K562 (cell line): ENCODE results near the gene FBXO8. TPM values are rescaled to one million over a fixed set of nuclear protein-coding genes. Genes with fewer than 3 reads are reported as not detected.
A peak's percentile ranks its signal among the peaks of the same experiment; 100 is the strongest.

Experiments used
- CC2D1A ChIP-seq: fragments of 450-650 bp; IDR thresholded peaks from 2 replicates; pipeline ENCODE4 v1.6.1; 2017; ENCODE audit warnings: mild to moderate bottlenecking
- CXXC5 ChIP-seq: fragments of 250-450 bp; sonication (Bioruptor Pico); IDR thresholded peaks from 2 replicates; pipeline ENCODE4 v1.8.0; 2022; ENCODE audit warnings: inconsistent platforms, mild to moderate bottlenecking, moderate library complexity
- EHMT2 ChIP-seq: fragments of 450-650 bp; IDR thresholded peaks from 2 replicates; pipeline ENCODE4 v1.6.1; 2018; ENCODE audit warnings: antibody characterized with exemption
- FOSL1 ChIP-seq: fragments of 200-800 bp; sonication (Bioruptor generic); conservative IDR thresholded peaks from 2 replicates; pipeline ENCODE4 v1.6.1; 2016; ENCODE audit warnings: missing genetic modification characterization, missing compliant biosample characterization
- L3MBTL2 ChIP-seq: fragments of 450-650 bp; IDR thresholded peaks from 2 replicates; pipeline ENCODE4 v1.6.1; 2016; ENCODE audit warnings: mild to moderate bottlenecking, moderate library complexity
- MAZ ChIP-seq, 2 experiments: fragments of 450-650 bp in 1 of 2; sonication (generic) in 1 of 2; formaldehyde crosslinking; IDR thresholded peaks in 1 of 2; conservative IDR thresholded peaks in 1 of 2; 2 replicates each; pipeline versions ENCODE4 v1.4.0 to v1.5.0; 2020; ENCODE audit warnings: mild to moderate bottlenecking in 1 of 2, missing genetic modification reagents in 1 of 2
- MYC ChIP-seq, 2 experiments: fragments of 250-450 bp in 1 of 2; sonication (Bioruptor Pico) in 1 of 2; IDR thresholded peaks; 2 replicates each; pipeline versions ENCODE4 v1.5.1 to v1.6.1; 2012 to 2021; ENCODE audit warnings: low read depth in 2 of 2, borderline replicate concordance in 1 of 2, improper control_type of control experiment in 1 of 2, low read length in 1 of 2, mild to moderate bottlenecking in 1 of 2, moderate library complexity in 1 of 2
- SMARCE1 ChIP-seq: fragments of 450-650 bp; IDR thresholded peaks from 2 replicates; pipeline ENCODE4 v1.7.1; 2016; ENCODE audit warnings: mild to moderate bottlenecking
- TOE1 ChIP-seq, 2 experiments: fragments of 450-650 bp in 1 of 2; sonication (generic) in 1 of 2; formaldehyde crosslinking in 1 of 2; IDR thresholded peaks; 2 replicates each; pipeline versions ENCODE4 v1.7.1 to v1.8.0; 2016 to 2022; ENCODE audit warnings: borderline replicate concordance in 2 of 2, mild to moderate bottlenecking in 2 of 2, antibody characterized with exemption in 1 of 2, inconsistent platforms in 1 of 2, low read depth in 1 of 2, missing genetic modification reagents in 1 of 2, moderate library complexity in 1 of 2
- U2AF2 ChIP-seq: fragments of 200-400 bp; formaldehyde crosslinking; optimal IDR thresholded peaks from 2 replicates; pipeline ENCODE3; 2017; ENCODE audit warnings: low read depth, mild to moderate bottlenecking, low read length
- ZNF316 ChIP-seq: fragments of 450-650 bp; IDR thresholded peaks from 2 replicates; pipeline ENCODE4 v1.6.1; 2016
- polyA plus RNA-seq, 8 experiments: library from polyadenylated mRNA; depleted of rRNA in 4 of 8; stranded (reverse) in 5 of 8; unstranded in 3 of 8; fragments of >200 nt; fragmentation: Nextera tagmentation in 2 of 8; fragmentation: Illumina TruSeq in 1 of 8; extraction: Ambion mirVana in 2 of 8; extraction: Trizol in 1 of 8; gene quantifications; 2 replicates each; pipeline versions ENCODE4 v1.2.1 to v1.2.3, GENCODE V29; 2011 to 2014; ENCODE audit warnings: inconsistent platforms in 1 of 8, missing spikeins in 1 of 8
- total RNA-seq, 7 experiments: library from RNA; depleted of rRNA in 6 of 7; stranded (reverse); fragments of >200 nt in 6 of 7; fragmentation: Illumina TruSeq in 2 of 7; extraction: Trizol in 2 of 7; gene quantifications; 2 replicates each; pipeline versions ENCODE4 v1.2.1 to v1.2.3, GENCODE V29; 2011 to 2021; ENCODE audit warnings: low replicate concordance in 1 of 7
- TF ChIP-seq, protein P1 (sequence below), 2 experiments: fragments of 450-650 bp in 1 of 2; sonication (generic) in 1 of 2; formaldehyde crosslinking in 1 of 2; IDR thresholded peaks in 1 of 2; conservative IDR thresholded peaks in 1 of 2; 2 replicates each; pipeline versions ENCODE4 v1.6.1 to v1.8.1; 2016 to 2023; ENCODE audit warnings: mild to moderate bottlenecking in 2 of 2, moderate library complexity in 2 of 2, inconsistent platforms in 1 of 2, missing genetic modification reagents in 1 of 2
- TF ChIP-seq, protein P2 (sequence below), 2 experiments: fragments of 450-650 bp in 1 of 2; sonication (generic) in 1 of 2; formaldehyde crosslinking in 1 of 2; IDR thresholded peaks; 2 replicates each; pipeline versions ENCODE4 v1.7.1 to v1.9.0; 2016 to 2022; ENCODE audit warnings: inconsistent platforms in 1 of 2, mild to moderate bottlenecking in 1 of 2, missing genetic modification reagents in 1 of 2
- TF ChIP-seq, protein P3 (sequence below), 2 experiments: fragments of 450-650 bp; conservative IDR thresholded peaks; 2 replicates each; pipeline ENCODE4 v1.6.1; 2017; ENCODE audit warnings: mild to moderate bottlenecking in 2 of 2, moderate library complexity in 2 of 2

Gene FBXO8
- total and polyA plus RNA-seq, 9 of the 15 experiments (the other 6 are each of a cell fraction or from before 2014, with no cell fraction given) = 12.9 to 27.1 (median 14.8) TPM

DNA sequence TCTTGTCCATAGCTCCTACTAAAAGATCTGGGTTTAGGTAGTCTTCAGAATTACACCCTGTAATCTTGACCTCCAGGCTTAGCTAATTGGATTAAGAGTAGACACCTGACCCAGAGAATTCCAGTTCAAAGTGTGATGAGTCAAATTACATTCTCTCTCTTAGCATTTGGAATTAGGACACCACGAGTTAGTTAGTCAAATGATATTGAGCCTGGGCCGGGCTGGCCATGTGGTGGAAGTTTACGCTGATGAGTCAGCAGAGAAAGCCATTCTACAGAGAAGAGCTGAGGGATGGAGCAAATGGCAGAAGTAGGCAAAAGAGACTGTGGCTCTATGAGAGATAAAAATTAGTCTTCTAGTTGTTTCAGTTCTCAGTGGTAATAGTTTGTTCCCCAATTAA is 31.3 kb upstream of the FBXO8 start (continued):
- peak; percentile 49; the same call in 1 of the 2 replicates for TF ChIP-seq CC2D1A
- TF ChIP-seq FOSL1 (tag) = peak; percentile 86
- peak; percentile 28; the same call in 1 of the 2 replicates for TF ChIP-seq SMARCE1
- no peak for TF ChIP-seq U2AF2
- TF ChIP-seq, protein P1, sequence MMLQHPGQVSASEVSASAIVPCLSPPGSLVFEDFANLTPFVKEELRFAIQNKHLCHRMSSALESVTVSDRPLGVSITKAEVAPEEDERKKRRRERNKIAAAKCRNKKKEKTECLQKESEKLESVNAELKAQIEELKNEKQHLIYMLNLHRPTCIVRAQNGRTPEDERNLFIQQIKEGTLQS (IDR thresholded peaks at IDR 0.05) = peak; percentile 50
- TF ChIP-seq, protein P1 (CRISPR knock-in tag; conservative IDR thresholded peaks at IDR 0.05) = no peak
- TF ChIP-seq ZNF316 = peak; percentile 94
- TF ChIP-seq EHMT2 = peak; percentile 77; the same call in 1 of the 2 replicates
- peak; percentile 54 for TF ChIP-seq MYC (IDR thresholded peaks at IDR 0.05; ENCODE audit: low read depth, low read length)
- no peak for TF ChIP-seq MYC (CRISPR knock-in tag; IDR thresholded peaks at IDR 0.05; ENCODE audit: borderline replicate concordance, low read depth)
- peak; percentile 53 for TF ChIP-seq L3MBTL2
- 0 out of 2 replicates have a peak, but pooled peaks have one; percentile 29 for TF ChIP-seq TOE1 (IDR thresholded peaks at IDR 0.05; ENCODE audit: borderline replicate concordance)
- no peak for TF ChIP-seq TOE1 (CRISPR knock-in tag; IDR thresholded peaks at IDR 0.05; ENCODE audit: borderline replicate concordance, low read depth)
- TF ChIP-seq CXXC5 = no peak
- TF ChIP-seq, protein P2, sequence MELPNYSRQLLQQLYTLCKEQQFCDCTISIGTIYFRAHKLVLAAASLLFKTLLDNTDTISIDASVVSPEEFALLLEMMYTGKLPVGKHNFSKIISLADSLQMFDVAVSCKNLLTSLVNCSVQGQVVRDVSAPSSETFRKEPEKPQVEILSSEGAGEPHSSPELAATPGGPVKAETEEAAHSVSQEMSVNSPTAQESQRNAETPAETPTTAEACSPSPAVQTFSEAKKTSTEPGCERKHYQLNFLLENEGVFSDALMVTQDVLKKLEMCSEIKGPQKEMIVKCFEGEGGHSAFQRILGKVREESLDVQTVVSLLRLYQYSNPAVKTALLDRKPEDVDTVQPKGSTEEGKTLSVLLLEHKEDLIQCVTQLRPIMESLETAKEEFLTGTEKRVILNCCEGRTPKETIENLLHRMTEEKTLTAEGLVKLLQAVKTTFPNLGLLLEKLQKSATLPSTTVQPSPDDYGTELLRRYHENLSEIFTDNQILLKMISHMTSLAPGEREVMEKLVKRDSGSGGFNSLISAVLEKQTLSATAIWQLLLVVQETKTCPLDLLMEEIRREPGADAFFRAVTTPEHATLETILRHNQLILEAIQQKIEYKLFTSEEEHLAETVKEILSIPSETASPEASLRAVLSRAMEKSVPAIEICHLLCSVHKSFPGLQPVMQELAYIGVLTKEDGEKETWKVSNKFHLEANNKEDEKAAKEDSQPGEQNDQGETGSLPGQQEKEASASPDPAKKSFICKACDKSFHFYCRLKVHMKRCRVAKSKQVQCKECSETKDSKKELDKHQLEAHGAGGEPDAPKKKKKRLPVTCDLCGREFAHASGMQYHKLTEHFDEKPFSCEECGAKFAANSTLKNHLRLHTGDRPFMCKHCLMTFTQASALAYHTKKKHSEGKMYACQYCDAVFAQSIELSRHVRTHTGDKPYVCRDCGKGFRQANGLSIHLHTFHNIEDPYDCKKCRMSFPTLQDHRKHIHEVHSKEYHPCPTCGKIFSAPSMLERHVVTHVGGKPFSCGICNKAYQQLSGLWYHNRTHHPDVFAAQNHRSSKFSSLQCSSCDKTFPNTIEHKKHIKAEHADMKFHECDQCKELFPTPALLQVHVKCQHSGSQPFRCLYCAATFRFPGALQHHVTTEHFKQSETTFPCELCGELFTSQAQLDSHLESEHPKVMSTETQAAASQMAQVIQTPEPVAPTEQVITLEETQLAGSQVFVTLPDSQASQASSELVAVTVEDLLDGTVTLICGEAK (IDR thresholded peaks at IDR 0.05) = peak; percentile 22; the same call in 1 of the 2 replicates
- TF ChIP-seq, protein P2 (CRISPR knock-in tag; IDR thresholded peaks at IDR 0.05) = no peak
- TF ChIP-seq MAZ (CRISPR knock-in tag; conservative IDR thresholded peaks at IDR 0.05 in 1 of 2, IDR thresholded peaks at IDR 0.05 in 1 of 2) = no peak
- TF ChIP-seq, protein P3, sequence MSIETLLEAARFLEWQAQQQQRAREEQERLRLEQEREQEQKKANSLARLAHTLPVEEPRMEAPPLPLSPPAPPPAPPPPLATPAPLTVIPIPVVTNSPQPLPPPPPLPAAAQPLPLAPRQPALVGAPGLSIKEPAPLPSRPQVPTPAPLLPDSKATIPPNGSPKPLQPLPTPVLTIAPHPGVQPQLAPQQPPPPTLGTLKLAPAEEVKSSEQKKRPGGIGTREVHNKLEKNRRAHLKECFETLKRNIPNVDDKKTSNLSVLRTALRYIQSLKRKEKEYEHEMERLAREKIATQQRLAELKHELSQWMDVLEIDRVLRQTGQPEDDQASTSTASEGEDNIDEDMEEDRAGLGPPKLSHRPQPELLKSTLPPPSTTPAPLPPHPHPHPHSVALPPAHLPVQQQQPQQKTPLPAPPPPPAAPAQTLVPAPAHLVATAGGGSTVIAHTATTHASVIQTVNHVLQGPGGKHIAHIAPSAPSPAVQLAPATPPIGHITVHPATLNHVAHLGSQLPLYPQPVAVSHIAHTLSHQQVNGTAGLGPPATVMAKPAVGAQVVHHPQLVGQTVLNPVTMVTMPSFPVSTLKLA (conservative IDR thresholded peaks at IDR 0.05) = peak; percentile 33 to 65; a peak in 2 of 4 replicates
